ENCODE results near the gene NOM1.

NOM1 gene

DNA sequence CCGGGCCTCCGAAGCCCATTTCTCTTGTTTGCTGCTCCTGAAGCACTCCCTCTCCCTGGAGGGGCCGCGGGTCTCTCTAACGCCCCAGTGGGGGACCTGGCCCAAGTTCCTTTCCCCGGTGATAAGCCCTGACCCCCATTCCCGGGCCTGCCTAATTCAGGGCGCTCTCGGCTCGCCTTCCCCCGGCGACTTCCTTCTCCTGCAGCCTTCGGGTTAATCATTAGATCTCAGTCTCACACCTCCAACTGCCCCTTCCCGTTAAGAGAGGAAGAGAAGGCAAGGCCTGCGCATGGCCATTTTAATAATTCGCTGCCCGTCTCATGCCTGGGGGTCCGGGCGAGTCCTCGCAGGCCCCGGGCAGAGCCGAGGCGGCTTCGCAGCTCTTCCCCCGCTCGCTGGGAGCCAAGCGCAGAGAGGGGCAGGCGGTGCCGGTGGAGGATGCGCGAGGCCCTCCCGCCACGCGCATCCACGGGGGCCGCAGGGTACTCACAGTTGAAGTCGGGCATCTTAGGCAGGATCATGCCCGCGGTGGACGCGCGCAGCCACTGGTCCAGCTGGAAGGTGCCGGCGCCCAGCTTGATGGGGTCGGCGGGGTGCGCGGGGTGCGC is 59.8 kb downstream of the NOM1 start:
- TF ChIP-seq SIN3A (IDR thresholded peaks at IDR 0.05; ENCODE audit: borderline replicate concordance, insufficient read depth, low read length), result no peak
- TF ChIP-seq, protein P1, sequence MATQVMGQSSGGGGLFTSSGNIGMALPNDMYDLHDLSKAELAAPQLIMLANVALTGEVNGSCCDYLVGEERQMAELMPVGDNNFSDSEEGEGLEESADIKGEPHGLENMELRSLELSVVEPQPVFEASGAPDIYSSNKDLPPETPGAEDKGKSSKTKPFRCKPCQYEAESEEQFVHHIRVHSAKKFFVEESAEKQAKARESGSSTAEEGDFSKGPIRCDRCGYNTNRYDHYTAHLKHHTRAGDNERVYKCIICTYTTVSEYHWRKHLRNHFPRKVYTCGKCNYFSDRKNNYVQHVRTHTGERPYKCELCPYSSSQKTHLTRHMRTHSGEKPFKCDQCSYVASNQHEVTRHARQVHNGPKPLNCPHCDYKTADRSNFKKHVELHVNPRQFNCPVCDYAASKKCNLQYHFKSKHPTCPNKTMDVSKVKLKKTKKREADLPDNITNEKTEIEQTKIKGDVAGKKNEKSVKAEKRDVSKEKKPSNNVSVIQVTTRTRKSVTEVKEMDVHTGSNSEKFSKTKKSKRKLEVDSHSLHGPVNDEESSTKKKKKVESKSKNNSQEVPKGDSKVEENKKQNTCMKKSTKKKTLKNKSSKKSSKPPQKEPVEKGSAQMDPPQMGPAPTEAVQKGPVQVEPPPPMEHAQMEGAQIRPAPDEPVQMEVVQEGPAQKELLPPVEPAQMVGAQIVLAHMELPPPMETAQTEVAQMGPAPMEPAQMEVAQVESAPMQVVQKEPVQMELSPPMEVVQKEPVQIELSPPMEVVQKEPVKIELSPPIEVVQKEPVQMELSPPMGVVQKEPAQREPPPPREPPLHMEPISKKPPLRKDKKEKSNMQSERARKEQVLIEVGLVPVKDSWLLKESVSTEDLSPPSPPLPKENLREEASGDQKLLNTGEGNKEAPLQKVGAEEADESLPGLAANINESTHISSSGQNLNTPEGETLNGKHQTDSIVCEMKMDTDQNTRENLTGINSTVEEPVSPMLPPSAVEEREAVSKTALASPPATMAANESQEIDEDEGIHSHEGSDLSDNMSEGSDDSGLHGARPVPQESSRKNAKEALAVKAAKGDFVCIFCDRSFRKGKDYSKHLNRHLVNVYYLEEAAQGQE (IDR thresholded peaks at IDR 0.05; ENCODE audit: insufficient read depth in 1 of 2, low read depth in 2 of 2, low read length in 2 of 2), result no peak

- TF ChIP-seq SIN3A (IDR thresholded peaks at IDR 0.05; ENCODE audit: borderline replicate concordance, insufficient read depth, low read length), result no peak
- TF ChIP-seq FOXP2 (optimal IDR thresholded peaks at IDR 0.05; ENCODE audit: borderline replicate concordance, extremely low read depth, extremely low read length, insufficient read depth), result no peak
- TF ChIP-seq TAF1 (IDR thresholded peaks at IDR 0.05; ENCODE audit: borderline replicate concordance, insufficient read depth, low read length), result no peak
- no peak for TF ChIP-seq POLR2AphosphoS5 (IDR thresholded peaks at IDR 0.05; ENCODE audit: low read depth, low read length)
- TF ChIP-seq, protein P1 (IDR thresholded peaks at IDR 0.05; ENCODE audit: insufficient read depth in 1 of 2, low read depth in 2 of 2, low read length in 2 of 2), result no peak
Observed at GRCh38 chr7:157009778-157010587, 60.5 kb downstream of the NOM1 start.

- TF ChIP-seq FOXP2 (optimal IDR thresholded peaks at IDR 0.05; ENCODE audit: borderline replicate concordance, extremely low read depth, extremely low read length, insufficient read depth) (peak; percentile 51), TAF1 (IDR thresholded peaks at IDR 0.05; ENCODE audit: borderline replicate concordance, insufficient read depth, low read length) (no peak), SIN3A (IDR thresholded peaks at IDR 0.05; ENCODE audit: borderline replicate concordance, insufficient read depth, low read length) (no peak), POLR2AphosphoS5 (IDR thresholded peaks at IDR 0.05; ENCODE audit: low read depth, low read length) (peak; percentile 59; the same call in 1 of the 2 replicates)
- TF ChIP-seq, protein P1 (IDR thresholded peaks at IDR 0.05; ENCODE audit: insufficient read depth in 1 of 2, low read depth in 2 of 2, low read length in 2 of 2), result no peak
Observed at GRCh38 chr7:157010588-157011332, 61.2 kb downstream of the NOM1 start, which contains the start of gene MNX1. Gene MNX1 (minus strand): TSS chr7:157010663. CDS start chr7:157010350, 313 bp downstream.

DNA sequence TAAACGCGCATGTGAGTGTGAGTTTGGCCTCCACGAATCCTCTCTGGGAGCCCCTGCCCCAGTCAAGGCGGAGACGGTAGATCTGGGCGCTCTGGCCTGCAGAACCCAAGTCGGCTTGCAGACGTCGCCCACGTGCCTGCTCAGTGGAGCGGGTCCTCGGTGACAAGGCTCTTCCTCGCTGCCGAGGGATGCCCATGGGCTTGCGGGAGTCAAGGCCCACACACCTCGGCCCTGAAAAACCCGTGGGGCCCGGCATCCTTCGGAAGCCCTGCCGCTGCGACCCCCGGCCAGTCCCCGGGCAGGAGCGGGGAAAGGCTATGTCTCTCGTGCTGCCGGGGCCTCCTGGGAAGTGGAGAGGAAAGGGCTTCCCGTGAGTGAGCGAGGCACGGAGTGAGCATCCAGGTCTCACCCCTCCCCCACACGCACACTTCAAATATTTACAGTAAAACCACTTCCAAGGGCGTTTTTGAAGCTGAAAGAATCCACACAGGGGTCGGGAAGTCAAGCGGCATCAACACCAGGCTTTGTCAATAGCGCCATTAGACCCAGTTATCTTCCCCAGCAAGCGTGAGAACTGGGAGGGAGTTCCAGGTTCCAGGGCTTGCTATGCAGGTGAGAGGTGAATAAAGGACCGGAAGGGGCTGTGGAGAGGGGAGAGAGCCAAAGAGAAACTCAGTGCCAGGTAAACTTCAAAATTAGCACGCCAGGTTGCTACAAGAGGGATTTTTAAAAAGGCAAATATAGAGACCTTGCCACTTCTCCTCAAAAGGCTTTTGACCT is 62.0 kb downstream of the NOM1 start:
- no peak for TF ChIP-seq POLR2AphosphoS5 (IDR thresholded peaks at IDR 0.05; ENCODE audit: low read depth, low read length)
- TF ChIP-seq SIN3A (IDR thresholded peaks at IDR 0.05; ENCODE audit: borderline replicate concordance, insufficient read depth, low read length), result no peak
- TF ChIP-seq, protein P1 (IDR thresholded peaks at IDR 0.05; ENCODE audit: insufficient read depth in 1 of 2, low read depth in 2 of 2, low read length in 2 of 2), result no peak
- no peak for TF ChIP-seq FOXP2 (optimal IDR thresholded peaks at IDR 0.05; ENCODE audit: borderline replicate concordance, extremely low read depth, extremely low read length, insufficient read depth)
- no peak for TF ChIP-seq TAF1 (IDR thresholded peaks at IDR 0.05; ENCODE audit: borderline replicate concordance, insufficient read depth, low read length)

All from PFSK-1 (cell line).